VCaP (cell line): Measurements from ENCODE around the gene GLRX3.

Experiments
- H3K27ac ChIP-seq: fragments of 450-650 bp; 2 replicates; pipeline ENCODE4 v1.5.1; 2017
- TF ChIP-seq, protein P1 (sequence below): fragments of 450-650 bp; conservative IDR thresholded peaks from 2 replicates; pipeline ENCODE4 v1.5.1; 2017; ENCODE audit warnings: mild to moderate bottlenecking, moderate library complexity

The GLRX3 gene

DNA sequence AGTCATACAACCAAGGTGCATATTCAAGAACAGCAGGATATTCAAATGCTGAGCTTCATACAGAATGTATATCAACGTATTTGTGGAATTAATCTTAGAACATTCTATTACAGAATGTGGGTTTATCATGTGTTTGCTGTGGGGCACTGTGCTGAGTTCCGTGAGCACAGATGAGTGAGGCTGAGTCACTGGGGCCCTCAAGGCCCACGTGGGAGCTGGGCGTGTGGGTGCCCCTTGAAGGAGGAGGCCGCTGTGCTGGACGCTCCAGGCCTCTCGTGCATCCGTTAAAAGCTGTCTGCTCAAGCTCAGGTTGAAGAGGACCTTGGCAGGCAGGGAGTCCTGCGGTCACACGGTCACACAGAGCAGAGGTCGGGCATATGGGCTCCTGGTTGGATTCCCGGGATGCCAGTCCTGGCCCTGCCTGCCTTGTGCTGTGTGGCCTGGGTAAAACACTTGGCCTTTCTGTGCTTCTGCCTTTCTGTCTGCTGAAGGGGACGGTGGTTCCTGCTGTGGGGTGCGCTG, 70.1 kb downstream of the GLRX3 start:
- TF ChIP-seq, protein P1, sequence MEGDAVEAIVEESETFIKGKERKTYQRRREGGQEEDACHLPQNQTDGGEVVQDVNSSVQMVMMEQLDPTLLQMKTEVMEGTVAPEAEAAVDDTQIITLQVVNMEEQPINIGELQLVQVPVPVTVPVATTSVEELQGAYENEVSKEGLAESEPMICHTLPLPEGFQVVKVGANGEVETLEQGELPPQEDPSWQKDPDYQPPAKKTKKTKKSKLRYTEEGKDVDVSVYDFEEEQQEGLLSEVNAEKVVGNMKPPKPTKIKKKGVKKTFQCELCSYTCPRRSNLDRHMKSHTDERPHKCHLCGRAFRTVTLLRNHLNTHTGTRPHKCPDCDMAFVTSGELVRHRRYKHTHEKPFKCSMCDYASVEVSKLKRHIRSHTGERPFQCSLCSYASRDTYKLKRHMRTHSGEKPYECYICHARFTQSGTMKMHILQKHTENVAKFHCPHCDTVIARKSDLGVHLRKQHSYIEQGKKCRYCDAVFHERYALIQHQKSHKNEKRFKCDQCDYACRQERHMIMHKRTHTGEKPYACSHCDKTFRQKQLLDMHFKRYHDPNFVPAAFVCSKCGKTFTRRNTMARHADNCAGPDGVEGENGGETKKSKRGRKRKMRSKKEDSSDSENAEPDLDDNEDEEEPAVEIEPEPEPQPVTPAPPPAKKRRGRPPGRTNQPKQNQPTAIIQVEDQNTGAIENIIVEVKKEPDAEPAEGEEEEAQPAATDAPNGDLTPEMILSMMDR = no peak
- H3K27ac ChIP-seq = no peak overlapping the region

DNA sequence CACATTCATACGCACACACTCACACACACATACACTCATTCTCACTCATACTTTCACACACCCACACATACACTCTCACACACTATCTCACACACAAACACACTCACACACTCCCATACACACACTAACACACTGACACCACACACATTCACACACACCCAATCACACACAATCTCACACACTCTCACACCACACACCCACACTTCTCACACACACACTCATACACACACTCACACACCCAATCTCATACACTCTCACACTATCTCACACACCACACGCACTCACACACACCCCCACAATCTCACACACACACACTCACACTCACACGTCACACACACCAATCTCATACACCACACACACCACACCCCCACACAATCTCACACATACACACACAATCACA, 71.0 kb downstream of the GLRX3 start:
- TF ChIP-seq, protein P1 = no peak
- no peak overlapping the region for H3K27ac ChIP-seq

DNA sequence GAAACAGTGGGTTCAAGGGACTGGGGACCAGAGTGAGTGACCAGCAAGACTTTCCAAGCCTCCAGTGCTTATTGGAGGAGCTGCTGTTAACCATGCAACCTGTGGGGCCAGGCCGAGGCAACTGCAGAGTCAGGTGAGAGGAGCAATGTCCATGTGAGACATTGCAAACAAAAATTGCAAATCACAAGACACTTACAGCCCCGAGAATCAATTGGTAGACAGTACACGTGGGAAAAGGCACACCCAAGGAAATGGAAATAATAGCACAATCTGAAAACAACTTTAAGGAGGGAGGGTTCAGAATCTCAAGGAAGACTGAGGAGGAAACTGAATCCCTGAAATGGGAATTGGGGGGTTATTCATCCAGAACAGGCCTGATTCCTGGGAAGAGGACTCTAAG, 72.6 kb downstream of the GLRX3 start:
- no peak overlapping the region for H3K27ac ChIP-seq
- TF ChIP-seq, protein P1 = no peak

DNA sequence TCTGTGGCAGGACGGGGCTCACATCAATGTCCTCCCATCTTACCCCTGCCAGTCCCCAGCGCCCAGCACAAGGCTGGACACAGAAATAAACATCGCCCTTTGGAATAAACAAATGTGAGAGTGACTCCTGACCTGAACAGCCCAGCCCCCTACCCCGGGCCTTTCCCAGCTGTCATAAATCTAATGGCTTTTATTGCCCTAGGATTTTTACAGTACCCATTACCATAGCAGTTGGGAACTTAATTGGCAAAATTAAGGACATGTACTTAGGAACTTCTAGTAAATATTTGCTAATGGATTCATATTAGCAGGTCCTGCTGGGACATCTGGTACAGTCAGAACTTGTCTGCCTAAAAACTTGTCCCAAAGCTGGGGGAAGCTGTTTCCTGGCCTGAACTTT, 76.6 kb downstream of the GLRX3 start:
- no peak overlapping the region for H3K27ac ChIP-seq
- TF ChIP-seq, protein P1 = no peak

DNA sequence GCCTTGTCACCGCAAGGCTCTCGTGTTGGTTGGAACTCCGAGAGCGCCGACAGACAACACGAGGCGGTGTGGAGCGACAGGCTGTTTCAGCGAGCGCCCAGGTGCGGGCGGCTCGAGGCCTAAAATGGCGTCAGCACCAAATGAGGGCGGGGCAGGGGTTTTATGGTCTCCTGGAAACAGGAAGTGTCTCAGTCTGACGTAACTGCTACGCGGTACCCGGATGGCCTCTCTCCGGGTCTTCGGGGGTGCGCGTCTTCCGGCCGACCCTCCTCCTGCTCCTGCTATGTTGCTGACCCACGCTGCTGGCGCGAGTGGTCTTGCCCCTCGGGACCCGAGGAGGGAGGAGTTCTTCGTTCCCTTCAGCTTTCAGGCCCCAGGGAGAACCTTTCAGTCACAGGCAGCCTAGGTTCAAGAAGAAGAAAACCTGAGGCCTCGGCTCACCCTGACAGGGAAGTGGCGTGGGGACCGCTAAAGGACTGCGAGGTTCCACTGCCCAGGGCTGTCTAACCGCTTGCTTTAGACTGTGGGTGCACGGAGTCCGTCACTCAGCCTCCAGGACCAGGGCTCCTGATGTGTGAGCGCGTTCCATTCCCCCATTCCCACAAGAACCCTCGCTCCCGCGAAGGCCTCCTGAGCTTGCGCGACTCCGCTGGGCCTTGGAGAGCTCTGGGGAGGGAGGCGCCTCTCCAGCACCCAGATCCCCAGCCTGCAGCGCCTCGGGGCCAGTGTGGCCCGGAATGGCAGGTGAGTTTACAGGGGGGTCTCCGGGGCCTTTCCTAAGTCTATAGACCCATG, 77.3 kb downstream of the GLRX3 start:
- TF ChIP-seq, protein P1 = no peak
- H3K27ac ChIP-seq = no peak overlapping the region

DNA sequence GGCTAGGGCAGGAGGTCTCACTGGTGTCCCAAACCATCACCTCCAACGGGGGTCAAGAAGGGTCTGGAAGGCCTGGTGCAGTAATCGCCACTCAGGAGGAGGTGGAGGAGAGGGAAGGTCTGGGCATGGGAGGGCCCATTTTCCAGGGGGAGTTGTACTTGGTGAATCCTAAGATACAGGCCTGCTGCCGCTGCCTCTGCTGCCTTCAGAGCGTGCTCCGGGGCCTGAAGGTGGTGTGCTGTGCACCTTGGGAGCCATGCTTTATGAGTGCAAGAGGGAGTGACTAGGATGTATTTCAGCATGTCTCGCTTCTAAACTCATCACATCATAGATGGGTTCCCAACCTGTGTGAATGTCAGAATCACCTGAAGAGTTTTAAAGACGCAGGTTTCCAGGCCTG, 78.2 kb downstream of the GLRX3 start:
- H3K27ac ChIP-seq = no peak overlapping the region
- TF ChIP-seq, protein P1 = no peak

DNA sequence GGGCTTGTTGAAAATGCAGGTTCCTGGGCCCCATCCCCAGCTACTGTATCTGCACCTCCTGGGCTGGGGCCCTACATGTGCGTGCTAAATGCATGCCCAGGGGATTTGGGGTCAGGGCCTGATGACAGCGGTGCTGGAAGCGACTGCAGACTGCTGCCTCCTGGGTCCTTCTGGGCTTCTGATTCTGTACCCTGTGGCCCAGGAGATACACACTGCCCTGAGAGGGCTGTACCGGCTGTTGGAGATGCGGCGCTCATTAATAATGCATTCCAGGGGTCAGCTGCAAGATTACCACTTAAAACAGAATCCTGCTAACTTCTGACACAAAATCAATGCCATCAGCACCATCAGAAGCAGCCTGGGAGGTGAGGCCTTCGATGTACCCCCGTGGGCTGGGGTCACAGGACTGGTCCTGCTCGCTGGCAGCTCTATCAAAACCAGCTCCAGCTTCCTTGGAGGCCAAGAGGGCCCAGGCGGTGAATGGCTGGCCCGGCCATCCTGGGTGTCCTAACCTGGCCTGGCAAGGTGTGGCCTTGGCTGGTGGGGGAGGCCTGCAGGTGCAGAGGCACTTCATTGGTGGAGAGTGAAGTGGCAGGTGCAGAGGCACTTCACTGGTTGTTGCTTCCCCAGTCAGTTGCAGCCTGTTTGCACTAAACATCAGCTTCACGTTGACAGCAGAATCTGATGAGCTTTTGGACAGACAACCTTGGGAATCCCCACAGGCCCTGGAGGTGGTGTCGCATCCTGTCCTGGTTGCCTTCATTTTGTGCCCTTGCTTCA, 79.2 kb downstream of the GLRX3 start:
- TF ChIP-seq, protein P1 = no peak
- H3K27ac ChIP-seq = no peak overlapping the region
